Loucy (cell line): ENCODE data around the gene PYGM.

ENCODE experiments used
- H2AFZ ChIP-seq: fragments of 200-600 bp; sonication (generic); 2 replicates; pipeline ENCODE4 v1.6.0; 2016; ENCODE audit warnings: antibody characterized with exemption, mild to moderate bottlenecking, low read length, moderate library complexity
- H3F3A ChIP-seq: fragments of 200-600 bp; 2 replicates; pipeline ENCODE4 v1.6.0; 2016; ENCODE audit warnings: antibody characterized with exemption, low read depth, mild to moderate bottlenecking
- H3K27me3 ChIP-seq: fragments of 200-600 bp; sonication (generic); 2 replicates; pipeline ENCODE4 v1.6.1; 2014; ENCODE audit warnings: low read length, mild to moderate bottlenecking; ENCODE audit not compliant: insufficient read depth, poor library complexity, severe bottlenecking
- H3K36me3 ChIP-seq: fragments of 200-600 bp; sonication (generic); 2 replicates; pipeline ENCODE4 v1.6.1; 2016; ENCODE audit warnings: low read length; ENCODE audit not compliant: insufficient read depth
- H3K4me1 ChIP-seq: fragments of 200-600 bp; sonication (generic); 2 replicates; pipeline ENCODE4 v1.5.1; 2014; ENCODE audit warnings: low read length, mild to moderate bottlenecking; ENCODE audit not compliant: insufficient read depth, poor library complexity, severe bottlenecking
- H3K4me2 ChIP-seq: fragments of 200-600 bp; sonication (generic); 2 replicates; pipeline ENCODE4 v1.6.0; 2014; ENCODE audit warnings: antibody characterized with exemption, low read length, low read depth, mild to moderate bottlenecking; ENCODE audit not compliant: poor library complexity, severe bottlenecking
- H3K4me3 ChIP-seq: fragments of 200-600 bp; sonication (generic); 2 replicates; pipeline ENCODE4 v1.5.1; 2014; ENCODE audit warnings: low read length, mild to moderate bottlenecking, mixed read lengths; ENCODE audit not compliant: poor library complexity, severe bottlenecking
- H3K79me2 ChIP-seq: fragments of 200-600 bp; sonication (generic); 2 replicates; pipeline ENCODE4 v1.6.1; 2014; ENCODE audit warnings: low read length; ENCODE audit not compliant: insufficient read depth
- H3K9ac ChIP-seq: fragments of 200-600 bp; sonication (generic); 2 replicates; pipeline ENCODE4 v1.6.0; 2014; ENCODE audit warnings: mild to moderate bottlenecking, low read depth, low read length, moderate library complexity; ENCODE audit not compliant: poor library complexity, severe bottlenecking
- H3K9me2 ChIP-seq: fragments of 200-600 bp; sonication (generic); replicated peaks from 2 replicates; pipeline ENCODE4 v1.6.1; 2016; ENCODE audit warnings: low read depth, low read length, mixed read lengths
- H3K9me3 ChIP-seq: fragments of 200-600 bp; sonication (generic); 2 replicates; pipeline ENCODE4 v1.6.1; 2014; ENCODE audit warnings: mild to moderate bottlenecking, antibody characterized with exemption, low read length, low read depth; ENCODE audit not compliant: insufficient read depth
- H4K20me1 ChIP-seq: fragments of 200-600 bp; sonication (generic); 2 replicates; pipeline ENCODE4 v1.6.0; 2014; ENCODE audit warnings: antibody characterized with exemption, low read length, mild to moderate bottlenecking; ENCODE audit not compliant: insufficient read depth, poor library complexity, severe bottlenecking
- EZH2phosphoT487 ChIP-seq: fragments of 200-600 bp; IDR thresholded peaks from 2 replicates; pipeline ENCODE4 v1.6.1; 2018; ENCODE audit warnings: antibody characterized with exemption, mild to moderate bottlenecking, moderate library complexity, borderline replicate concordance
- TF ChIP-seq, protein P1 (sequence below): fragments of 200-600 bp; sonication (generic); conservative IDR thresholded peaks from 2 replicates; pipeline ENCODE4 v1.5.1; 2014; ENCODE audit warnings: mild to moderate bottlenecking, antibody characterized with exemption, low read length

PYGM gene

GRCh38 chr11:64743591-64744543 lies 15.9 kb downstream of the PYGM start, which contains the start of gene RASGRP2:
Gene RASGRP2 (minus strand): TSS chr11:64744142. CDS start chr11:64742866, 1,276 bp downstream.
- no peaks in the 10 kb centered on the region for H3K9me3 ChIP-seq
- peaks cover 52% of the 10 kb centered on the region for H3K4me1 ChIP-seq
- no peaks in the 10 kb centered on the region; the same call in 1 of the 2 replicates for H3K36me3 ChIP-seq
- no peak for TF ChIP-seq EZH2phosphoT487
- TF ChIP-seq, protein P1, sequence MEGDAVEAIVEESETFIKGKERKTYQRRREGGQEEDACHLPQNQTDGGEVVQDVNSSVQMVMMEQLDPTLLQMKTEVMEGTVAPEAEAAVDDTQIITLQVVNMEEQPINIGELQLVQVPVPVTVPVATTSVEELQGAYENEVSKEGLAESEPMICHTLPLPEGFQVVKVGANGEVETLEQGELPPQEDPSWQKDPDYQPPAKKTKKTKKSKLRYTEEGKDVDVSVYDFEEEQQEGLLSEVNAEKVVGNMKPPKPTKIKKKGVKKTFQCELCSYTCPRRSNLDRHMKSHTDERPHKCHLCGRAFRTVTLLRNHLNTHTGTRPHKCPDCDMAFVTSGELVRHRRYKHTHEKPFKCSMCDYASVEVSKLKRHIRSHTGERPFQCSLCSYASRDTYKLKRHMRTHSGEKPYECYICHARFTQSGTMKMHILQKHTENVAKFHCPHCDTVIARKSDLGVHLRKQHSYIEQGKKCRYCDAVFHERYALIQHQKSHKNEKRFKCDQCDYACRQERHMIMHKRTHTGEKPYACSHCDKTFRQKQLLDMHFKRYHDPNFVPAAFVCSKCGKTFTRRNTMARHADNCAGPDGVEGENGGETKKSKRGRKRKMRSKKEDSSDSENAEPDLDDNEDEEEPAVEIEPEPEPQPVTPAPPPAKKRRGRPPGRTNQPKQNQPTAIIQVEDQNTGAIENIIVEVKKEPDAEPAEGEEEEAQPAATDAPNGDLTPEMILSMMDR, result peak; percentile 80
- H3K27me3 ChIP-seq, result no peaks in the 10 kb centered on the region
- peak within 1 kb of the TSS; percentile 95 for H3K4me2 ChIP-seq
- H3K4me3 ChIP-seq, result peak within 1 kb of the TSS; percentile 93
- peaks cover 10% of the 10 kb centered on the region for H4K20me1 ChIP-seq
- no peaks in the 10 kb centered on the region for H3K9me2 ChIP-seq
- H3K9ac ChIP-seq, result peak within 1 kb of the TSS; percentile 99
- H3K79me2 ChIP-seq, result peaks cover 34% of the 10 kb centered on the region
- peaks cover 4% of the 10 kb centered on the region for H3F3A ChIP-seq
- peak within 1 kb of the TSS; percentile 78 for H2AFZ ChIP-seq

- H3K4me2 ChIP-seq, result peak overlapping the region; percentile 78
- peak overlapping the region; percentile 79 for H3K9ac ChIP-seq
- H3K4me1 ChIP-seq, result peaks cover 52% of the 10 kb centered on the region
- peaks cover 10% of the 10 kb centered on the region for H4K20me1 ChIP-seq
- no peaks in the 10 kb centered on the region; the same call in 1 of the 2 replicates for H3K36me3 ChIP-seq
- H3K4me3 ChIP-seq, result peak overlapping the region; percentile 93
- H3K9me2 ChIP-seq, result no peaks in the 10 kb centered on the region
- peaks cover 4% of the 10 kb centered on the region for H3F3A ChIP-seq
- no peaks in the 10 kb centered on the region for H3K27me3 ChIP-seq
- peaks cover 34% of the 10 kb centered on the region for H3K79me2 ChIP-seq
- no peaks in the 10 kb centered on the region for H3K9me3 ChIP-seq
- H2AFZ ChIP-seq, result peak overlapping the region; percentile 78
- TF ChIP-seq EZH2phosphoT487, result no peak
- TF ChIP-seq, protein P1, result peak; percentile 64
Measured at GRCh38 chr11:64742889-64743590, 16.7 kb downstream of the PYGM start.

- H2AFZ ChIP-seq, result no peak overlapping the region
- H3K4me2 ChIP-seq, result peak overlapping the region; percentile 78
- peak overlapping the region; percentile 93 for H3K4me3 ChIP-seq
- no peaks in the 10 kb centered on the region for H3K27me3 ChIP-seq
- H3K9ac ChIP-seq, result peak overlapping the region; percentile 79
- peaks cover 10% of the 10 kb centered on the region for H4K20me1 ChIP-seq
- TF ChIP-seq, protein P1, result no peak
- no peak for TF ChIP-seq EZH2phosphoT487
- H3K79me2 ChIP-seq, result peaks cover 34% of the 10 kb centered on the region
- H3K36me3 ChIP-seq, result no peaks in the 10 kb centered on the region; the same call in 1 of the 2 replicates
- H3K4me1 ChIP-seq, result peaks cover 52% of the 10 kb centered on the region
- H3K9me2 ChIP-seq, result no peaks in the 10 kb centered on the region
- H3K9me3 ChIP-seq, result no peaks in the 10 kb centered on the region
- peaks cover 4% of the 10 kb centered on the region for H3F3A ChIP-seq
Measured at GRCh38 chr11:64742087-64742888, 17.5 kb downstream of the PYGM start.
